Measurements from ENCODE around the gene NPRL2. TPM values are rescaled to one million over a fixed set of nuclear protein-coding genes. Genes with fewer than 3 reads are reported as not detected.

Gene NPRL2
- total RNA-seq, 2 donors from 2014 or later: 21.8 TPM

DNA sequence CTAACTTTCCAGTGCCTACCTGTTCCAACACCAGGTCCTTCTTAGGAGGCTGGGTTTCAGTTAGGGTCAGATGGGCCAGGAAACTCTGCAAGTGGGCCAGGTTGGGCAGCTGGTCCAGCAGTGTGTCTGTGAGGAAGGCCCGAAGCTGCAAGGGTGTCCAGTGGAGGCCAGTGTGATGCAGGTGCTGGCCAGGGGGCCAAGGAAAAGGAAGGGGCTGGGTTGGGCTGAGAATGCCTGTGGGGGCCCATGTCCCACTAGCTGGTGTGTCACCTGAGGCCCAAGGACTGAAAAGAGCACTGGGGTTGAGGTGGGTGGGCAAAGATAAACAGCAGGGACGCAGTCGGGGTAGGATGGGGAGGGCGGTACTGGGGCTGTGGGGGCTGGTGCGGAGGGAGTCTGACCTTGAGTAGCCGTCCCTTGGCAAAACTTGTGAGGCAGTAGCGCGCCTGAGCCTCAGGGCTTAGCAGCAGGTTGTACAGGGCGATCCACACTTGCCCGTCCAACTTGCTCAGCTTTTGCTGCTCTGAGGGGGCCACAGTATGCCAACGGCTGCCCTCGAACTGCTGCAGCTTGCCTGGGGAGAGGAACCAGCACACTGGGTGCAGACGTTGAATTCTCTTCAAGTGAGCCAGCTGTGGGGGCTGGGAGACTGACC, 8.5 kb downstream of the NPRL2 start:
- Histone ChIP-seq H3K9me3 (ENCODE audit: control insufficient read depth, low read length) (no peaks in the 10 kb centered on the region), H3K27ac (ENCODE audit: low read depth, low read length) (no peak overlapping the region), H3K36me3 (ENCODE audit: control insufficient read depth, insufficient read depth, low read length) (no peaks in the 10 kb centered on the region), H3K4me3 (ENCODE audit: low read length) (no peak overlapping the region), H3K9ac (ENCODE audit: extremely low read depth, low read length, poor library complexity, severe bottlenecking) (no peak overlapping the region), H3K4me1 (ENCODE audit: control insufficient read depth, insufficient read depth, low read length) (peaks cover 4% of the 10 kb centered on the region), H3K27me3 (ENCODE audit: control insufficient read depth, insufficient read depth, low read length, poor library complexity, severe bottlenecking) (peaks cover 69% of the 10 kb centered on the region)
- no peak overlapping the region for H3K4me3 Mint-ChIP-seq
- TF ChIP-seq, protein P1, sequence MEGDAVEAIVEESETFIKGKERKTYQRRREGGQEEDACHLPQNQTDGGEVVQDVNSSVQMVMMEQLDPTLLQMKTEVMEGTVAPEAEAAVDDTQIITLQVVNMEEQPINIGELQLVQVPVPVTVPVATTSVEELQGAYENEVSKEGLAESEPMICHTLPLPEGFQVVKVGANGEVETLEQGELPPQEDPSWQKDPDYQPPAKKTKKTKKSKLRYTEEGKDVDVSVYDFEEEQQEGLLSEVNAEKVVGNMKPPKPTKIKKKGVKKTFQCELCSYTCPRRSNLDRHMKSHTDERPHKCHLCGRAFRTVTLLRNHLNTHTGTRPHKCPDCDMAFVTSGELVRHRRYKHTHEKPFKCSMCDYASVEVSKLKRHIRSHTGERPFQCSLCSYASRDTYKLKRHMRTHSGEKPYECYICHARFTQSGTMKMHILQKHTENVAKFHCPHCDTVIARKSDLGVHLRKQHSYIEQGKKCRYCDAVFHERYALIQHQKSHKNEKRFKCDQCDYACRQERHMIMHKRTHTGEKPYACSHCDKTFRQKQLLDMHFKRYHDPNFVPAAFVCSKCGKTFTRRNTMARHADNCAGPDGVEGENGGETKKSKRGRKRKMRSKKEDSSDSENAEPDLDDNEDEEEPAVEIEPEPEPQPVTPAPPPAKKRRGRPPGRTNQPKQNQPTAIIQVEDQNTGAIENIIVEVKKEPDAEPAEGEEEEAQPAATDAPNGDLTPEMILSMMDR (conservative IDR thresholded peaks at IDR 0.05): no peak
- no peaks in the 10 kb centered on the region for H3K36me3 Mint-ChIP-seq (ENCODE audit: low read depth)
- H3K9me3 Mint-ChIP-seq: no peaks in the 10 kb centered on the region
- 89 to 90% methylated on average over 12 to 13 of the region's 13 CpGs for WGBS, 2 experiments (ENCODE audit: insufficient coverage in 1 of 2, insufficient read length in 1 of 2)
- DNase-seq: no peak
- no peaks in the 10 kb centered on the region for H3K4me1 Mint-ChIP-seq
- peaks cover 79% of the 10 kb centered on the region for H3K27me3 Mint-ChIP-seq (ENCODE audit: insufficient read depth)
- H3K27ac Mint-ChIP-seq: no peak overlapping the region

DNA sequence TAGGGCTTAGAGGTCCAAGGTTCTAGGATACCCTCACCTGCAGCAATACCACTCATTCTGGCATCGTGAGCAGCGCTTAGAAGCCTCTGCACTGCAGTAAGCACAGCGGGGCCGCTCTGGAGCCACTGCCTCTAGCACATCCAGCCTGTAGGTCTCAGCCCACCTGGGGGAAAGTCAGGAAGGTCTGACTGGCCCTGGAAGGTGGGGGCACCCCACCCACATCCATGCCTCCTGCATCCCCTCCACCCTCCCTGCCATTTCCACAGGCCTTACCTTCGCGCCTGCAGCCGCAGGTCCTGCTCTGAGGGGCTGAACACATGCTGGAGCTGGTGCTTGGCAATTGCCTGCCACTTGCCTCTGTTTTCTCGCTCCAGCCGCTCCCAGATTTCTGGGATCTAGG, 9.0 kb downstream of the NPRL2 start:
- 92 to 95% methylated on average over 8 to 9 of the region's 9 CpGs for WGBS, 2 experiments (ENCODE audit: insufficient coverage in 1 of 2, insufficient read length in 1 of 2)

DNA sequence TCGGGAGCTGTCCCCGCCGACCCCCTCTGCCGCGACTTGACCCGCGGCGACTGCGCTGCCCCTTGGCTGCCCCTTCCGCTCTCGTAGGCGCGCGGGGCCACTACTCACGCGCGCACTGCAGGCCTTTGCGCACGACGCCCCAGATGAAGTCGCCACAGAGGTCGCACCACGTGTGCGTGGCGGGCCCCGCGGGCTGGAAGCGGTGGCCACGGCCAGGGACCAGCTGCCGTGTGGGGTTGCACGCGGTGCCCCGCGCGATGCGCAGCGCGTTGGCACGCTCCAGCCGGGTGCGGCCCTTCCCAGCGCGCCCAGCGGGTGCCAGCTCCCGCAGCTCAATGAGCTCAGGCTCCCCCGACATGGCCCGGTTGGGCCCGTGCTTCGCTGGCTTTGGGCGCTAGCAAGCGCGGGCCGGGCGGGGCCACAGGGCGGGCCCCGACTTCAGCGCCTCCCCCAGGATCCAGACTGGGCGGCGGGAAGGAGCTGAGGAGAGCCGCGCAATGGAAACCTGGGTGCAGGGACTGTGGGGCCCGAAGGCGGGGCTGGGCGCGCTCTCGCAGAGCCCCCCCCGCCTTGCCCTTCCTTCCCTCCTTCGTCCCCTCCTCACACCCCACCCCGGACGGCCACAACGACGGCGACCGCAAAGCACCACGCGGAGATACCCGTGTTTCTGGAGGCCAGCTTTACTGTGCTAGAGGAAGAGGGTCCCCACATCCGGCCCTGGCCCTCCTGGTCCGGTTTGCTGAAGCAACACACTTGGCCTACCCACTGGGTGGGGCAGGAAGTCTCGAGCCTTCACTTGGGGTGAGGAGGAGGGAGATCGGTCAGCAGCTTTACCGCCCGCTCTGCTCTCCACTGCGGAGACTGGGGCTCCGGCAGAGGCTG, 9.9 kb downstream of the NPRL2 start, which contains the start of gene RASSF1:
Gene RASSF1 (minus strand): TSS at position 389 of the 882 bp plus-strand sequence. CDS start 31 bp downstream, at position 358.
- no peaks in the 10 kb centered on the region for H3K36me3 ChIP-seq (ENCODE audit: control insufficient read depth, insufficient read depth, low read length)
- H3K9me3 ChIP-seq (ENCODE audit: control insufficient read depth, low read length): no peaks in the 10 kb centered on the region
- H3K27me3 ChIP-seq (ENCODE audit: control insufficient read depth, insufficient read depth, low read length, poor library complexity, severe bottlenecking): peaks cover 69% of the 10 kb centered on the region
- TF ChIP-seq, protein P1 (conservative IDR thresholded peaks at IDR 0.05): no peak
- Mint-ChIP-seq H3K27ac (no peak within 1 kb of the TSS), H3K4me3 (peak within 1 kb of the TSS; percentile 39), H3K4me1 (peaks cover 8% of the 10 kb centered on the region), H3K9me3 (no peaks in the 10 kb centered on the region), H3K27me3 (ENCODE audit: insufficient read depth) (peaks cover 72% of the 10 kb centered on the region), H3K36me3 (ENCODE audit: low read depth) (no peaks in the 10 kb centered on the region)
- H3K4me3 ChIP-seq (ENCODE audit: low read length): no peak within 1 kb of the TSS
- 15 to 23% methylated on average over 46 to 85 of the region's 85 CpGs for WGBS, 2 experiments (ENCODE audit: insufficient coverage in 1 of 2, insufficient read length in 1 of 2)
- H3K27ac ChIP-seq (ENCODE audit: low read depth, low read length): no peak within 1 kb of the TSS
- peaks cover 10% of the 10 kb centered on the region for H3K4me1 ChIP-seq (ENCODE audit: control insufficient read depth, insufficient read depth, low read length)
- peak; percentile 71 for DNase-seq
- H3K9ac ChIP-seq (ENCODE audit: extremely low read depth, low read length, poor library complexity, severe bottlenecking): no peak within 1 kb of the TSS

More for the DNA sequence above, 9.0 kb downstream of the NPRL2 start:
- no peak overlapping the region for H3K4me3 Mint-ChIP-seq
- H3K27me3 Mint-ChIP-seq (ENCODE audit: insufficient read depth): peaks cover 78% of the 10 kb centered on the region
- peaks cover 4% of the 10 kb centered on the region for H3K4me1 ChIP-seq (ENCODE audit: control insufficient read depth, insufficient read depth, low read length)
- H3K27ac Mint-ChIP-seq: no peak overlapping the region
- TF ChIP-seq, protein P1 (conservative IDR thresholded peaks at IDR 0.05): no peak
- H3K9me3 Mint-ChIP-seq: no peaks in the 10 kb centered on the region
- H3K9me3 ChIP-seq (ENCODE audit: control insufficient read depth, low read length): no peaks in the 10 kb centered on the region
- peaks cover 1% of the 10 kb centered on the region for H3K4me1 Mint-ChIP-seq
- H3K36me3 ChIP-seq (ENCODE audit: control insufficient read depth, insufficient read depth, low read length): no peaks in the 10 kb centered on the region
- peaks cover 69% of the 10 kb centered on the region for H3K27me3 ChIP-seq (ENCODE audit: control insufficient read depth, insufficient read depth, low read length, poor library complexity, severe bottlenecking)
- no peak overlapping the region for H3K9ac ChIP-seq (ENCODE audit: extremely low read depth, low read length, poor library complexity, severe bottlenecking)
- no peaks in the 10 kb centered on the region for H3K36me3 Mint-ChIP-seq (ENCODE audit: low read depth)
- no peak for DNase-seq
- no peak overlapping the region for H3K27ac ChIP-seq (ENCODE audit: low read depth, low read length)
- no peak overlapping the region for H3K4me3 ChIP-seq (ENCODE audit: low read length)
